NCI-H82 (cell line): ENCODE measurements around the gene ARHGAP30.
A peak's percentile ranks its signal among the peaks of the same experiment; 100 is the strongest.

Experiments used
- DNase-seq: peaks from one replicate; lab custom pipeline; 2025; lab: John Stamatoyannopoulos, UW

The ARHGAP30 gene

GRCh38 chr1:161089251-161089924 lies 19.7 kb upstream of the ARHGAP30 start, which contains the start of gene NECTIN4:
Gene NECTIN4 (minus strand): TSS chr1:161089558. CDS start chr1:161089296, 262 bp downstream.
- DNase-seq, result no peak

GRCh38 chr1:161088587-161089110 lies 19.0 kb upstream of the ARHGAP30 start:
- no peak for DNase-seq

GRCh38 chr1:161086457-161086856 lies 16.8 kb upstream of the ARHGAP30 start:
- DNase-seq, result no peak

- DNase-seq, result peak; percentile 60
These were observed 15.5 kb upstream of the ARHGAP30 start for GRCh38 chr1:161085165-161085564.

GRCh38 chr1:161084597-161084988 lies 14.9 kb upstream of the ARHGAP30 start:
- DNase-seq, result no peak

- DNase-seq, result no peak
These were observed 14.3 kb upstream of the ARHGAP30 start for GRCh38 chr1:161083748-161084596.

- DNase-seq, result no peak
These were observed 13.5 kb upstream of the ARHGAP30 start for GRCh38 chr1:161082996-161083747.

GRCh38 chr1:161082483-161082882 lies 12.8 kb upstream of the ARHGAP30 start:
- DNase-seq, result no peak

- DNase-seq, result no peak
These were observed 11.8 kb upstream of the ARHGAP30 start for GRCh38 chr1:161081519-161081918.

- DNase-seq, result peak; percentile 48
These were observed 11.0 kb upstream of the ARHGAP30 start for GRCh38 chr1:161080441-161081405.

GRCh38 chr1:161079436-161080110 lies 9.9 kb upstream of the ARHGAP30 start:
- no peak for DNase-seq

- DNase-seq, result no peak
These were observed 7.7 kb upstream of the ARHGAP30 start for GRCh38 chr1:161077426-161077825.

GRCh38 chr1:161076410-161076809 lies 6.7 kb upstream of the ARHGAP30 start:
- DNase-seq, result no peak

- DNase-seq, result no peak
These were observed 5.1 kb upstream of the ARHGAP30 start for GRCh38 chr1:161074676-161075368.

GRCh38 chr1:161073474-161074121 lies 3.9 kb upstream of the ARHGAP30 start:
- no peak for DNase-seq

GRCh38 chr1:161072751-161073449 lies 3.2 kb upstream of the ARHGAP30 start:
- no peak for DNase-seq

GRCh38 chr1:161071886-161072371 lies 2.2 kb upstream of the ARHGAP30 start:
- peak; percentile 69 for DNase-seq

- DNase-seq, result no peak
These were observed 1.1 kb upstream of the ARHGAP30 start for GRCh38 chr1:161070761-161071160.

- DNase-seq, result no peak
These were observed 450 bp downstream of the ARHGAP30 start for GRCh38 chr1:161069241-161069640.
